Measurements from ENCODE around the gene MTARC2.
A peak's percentile ranks its signal among the peaks of the same experiment; 100 is the strongest.

MTARC2 gene

GRCh38 chr1:220789532-220790147 is 41.5 kb downstream of the MTARC2 start:
- no peak for TF ChIP-seq FOXP2 (optimal IDR thresholded peaks at IDR 0.05; ENCODE audit: borderline replicate concordance, extremely low read depth, extremely low read length, insufficient read depth)
- no peak for TF ChIP-seq SIN3A (IDR thresholded peaks at IDR 0.05; ENCODE audit: borderline replicate concordance, insufficient read depth, low read length)
- no peak for TF ChIP-seq TAF1 (IDR thresholded peaks at IDR 0.05; ENCODE audit: borderline replicate concordance, insufficient read depth, low read length)
- no peak for TF ChIP-seq POLR2AphosphoS5 (IDR thresholded peaks at IDR 0.05; ENCODE audit: low read depth, low read length)
- TF ChIP-seq REST (IDR thresholded peaks at IDR 0.05; ENCODE audit: insufficient read depth in 1 of 2, low read depth in 2 of 2, low read length in 2 of 2): no peak

- TF ChIP-seq REST (IDR thresholded peaks at IDR 0.05; ENCODE audit: insufficient read depth in 1 of 2, low read depth in 2 of 2, low read length in 2 of 2) (no peak), POLR2AphosphoS5 (IDR thresholded peaks at IDR 0.05; ENCODE audit: low read depth, low read length) (no peak), SIN3A (IDR thresholded peaks at IDR 0.05; ENCODE audit: borderline replicate concordance, insufficient read depth, low read length) (peak; percentile 56; the same call in 1 of the 2 replicates)
Observed at GRCh38 chr1:220791285-220791684, 43.2 kb downstream of the MTARC2 start.

- TF ChIP-seq FOXP2 (optimal IDR thresholded peaks at IDR 0.05; ENCODE audit: borderline replicate concordance, extremely low read depth, extremely low read length, insufficient read depth) (no peak), SIN3A (IDR thresholded peaks at IDR 0.05; ENCODE audit: borderline replicate concordance, insufficient read depth, low read length) (no peak), REST (IDR thresholded peaks at IDR 0.05; ENCODE audit: insufficient read depth in 1 of 2, low read depth in 2 of 2, low read length in 2 of 2) (no peak)
Observed at GRCh38 chr1:220791956-220792355, 43.8 kb downstream of the MTARC2 start.

GRCh38 chr1:220796530-220796929 is 48.4 kb downstream of the MTARC2 start:
- TF ChIP-seq SIN3A (IDR thresholded peaks at IDR 0.05; ENCODE audit: borderline replicate concordance, insufficient read depth, low read length) (no peak), TAF1 (IDR thresholded peaks at IDR 0.05; ENCODE audit: borderline replicate concordance, insufficient read depth, low read length) (no peak), FOXP2 (optimal IDR thresholded peaks at IDR 0.05; ENCODE audit: borderline replicate concordance, extremely low read depth, extremely low read length, insufficient read depth) (no peak), POLR2AphosphoS5 (IDR thresholded peaks at IDR 0.05; ENCODE audit: low read depth, low read length) (no peak), REST (IDR thresholded peaks at IDR 0.05; ENCODE audit: insufficient read depth in 1 of 2, low read depth in 2 of 2, low read length in 2 of 2) (no peak)

GRCh38 chr1:220797044-220797443 is 48.9 kb downstream of the MTARC2 start:
- TF ChIP-seq POLR2AphosphoS5 (IDR thresholded peaks at IDR 0.05; ENCODE audit: low read depth, low read length) (no peak), TAF1 (IDR thresholded peaks at IDR 0.05; ENCODE audit: borderline replicate concordance, insufficient read depth, low read length) (no peak), SIN3A (IDR thresholded peaks at IDR 0.05; ENCODE audit: borderline replicate concordance, insufficient read depth, low read length) (no peak), FOXP2 (optimal IDR thresholded peaks at IDR 0.05; ENCODE audit: borderline replicate concordance, extremely low read depth, extremely low read length, insufficient read depth) (no peak), REST (IDR thresholded peaks at IDR 0.05; ENCODE audit: insufficient read depth in 1 of 2, low read depth in 2 of 2, low read length in 2 of 2) (no peak)

All from PFSK-1 (cell line).